GM19438 (cell line): ENCODE measurements around the gene LMX1B.
"Not testable (repeated sequence)": the region's sequence is repeated elsewhere in the genome, so short reads cannot be mapped to it uniquely, and the experiment has no call there.

Experiments used
- ATAC-seq: cut with Tn5 transposase; IDR thresholded peaks from one replicate; pipeline ENCODE4 v1.9.1; 2021; ENCODE audit warnings: low read depth; ENCODE audit not compliant: unreplicated experiment

The LMX1B gene

GRCh38 chr9:126652140-126652582 is 38.4 kb downstream of the LMX1B start:
- ATAC-seq: no peak

- ATAC-seq: no peak
These were observed 40.4 kb downstream of the LMX1B start for GRCh38 chr9:126654124-126654523.

- ATAC-seq: not testable (repeated sequence)
These were observed 42.5 kb downstream of the LMX1B start for GRCh38 chr9:126656214-126656613.

GRCh38 chr9:126658201-126658825 is 44.6 kb downstream of the LMX1B start:
- no peak for ATAC-seq

GRCh38 chr9:126658956-126659555 is 45.3 kb downstream of the LMX1B start:
- no peak for ATAC-seq

GRCh38 chr9:126661122-126661520 is 47.4 kb downstream of the LMX1B start:
- no peak for ATAC-seq

GRCh38 chr9:126661521-126662251 is 48.0 kb downstream of the LMX1B start:
- no peak for ATAC-seq

- no peak for ATAC-seq
These were observed 49.9 kb downstream of the LMX1B start for GRCh38 chr9:126663661-126664072.

GRCh38 chr9:126664900-126665643 is 51.3 kb downstream of the LMX1B start:
- no peak for ATAC-seq

GRCh38 chr9:126665644-126666035 is 51.9 kb downstream of the LMX1B start:
- no peak for ATAC-seq

- no peak for ATAC-seq
These were observed 52.6 kb downstream of the LMX1B start for GRCh38 chr9:126666155-126666803.

- ATAC-seq: no peak
These were observed 53.7 kb downstream of the LMX1B start for GRCh38 chr9:126667190-126668055.

GRCh38 chr9:126668058-126668457 is 54.3 kb downstream of the LMX1B start:
- no peak for ATAC-seq

GRCh38 chr9:126669108-126669507 is 55.4 kb downstream of the LMX1B start:
- no peak for ATAC-seq

GRCh38 chr9:126670270-126670669 is 56.5 kb downstream of the LMX1B start:
- ATAC-seq: no peak

- no peak for ATAC-seq
These were observed 57.7 kb downstream of the LMX1B start for GRCh38 chr9:126671381-126671831.

GRCh38 chr9:126671983-126672382 is 58.3 kb downstream of the LMX1B start:
- no peak for ATAC-seq

GRCh38 chr9:126672634-126673284 is 59.0 kb downstream of the LMX1B start:
- no peak for ATAC-seq
